K562 (cell line): ENCODE measurements around the gene RASGEF1C. TPM values are rescaled to one million over a fixed set of nuclear protein-coding genes. Genes with fewer than 3 reads are reported as not detected.
A peak's percentile ranks its signal among the peaks of the same experiment; 100 is the strongest.

Experiments
- ATAC-seq: fragments of 200-7000 bp; cut with Tn5 transposase; 3 replicates; pipeline ENCODE4 v1.9.1; 2020; ENCODE audit warnings: moderate library complexity
- BruUV-seq: library from RNA; stranded (reverse); fragments of 400-500 nt; replicated peaks from 2 replicates; lab custom pipeline; 2021; lab: Mats Ljungman, UMichigan
- CTCF ChIA-PET: fragments of 300-600 bp; formaldehyde crosslinking; extraction: SDS; loops from one replicate; lab custom pipeline; 2021; ENCODE audit warnings: low intra/inter-chr PET ratio; lab: Yijun Ruan, JAX
- POLR2A ChIA-PET: fragments of 300-600, 350-650 bp; sonication (Branson Sonifier 250); formaldehyde crosslinking; extraction: SDS; loops from one replicate; lab custom pipeline; 2021; ENCODE audit warnings: antibody characterized with exemption, inconsistent platforms; lab: Yijun Ruan, JAX
- DNase-seq, 4 experiments: peaks; one replicate each; pipeline versions ENCODE4 v3.0.0 to v3.0.0-alpha.2; 2011 to 2018; ENCODE audit warnings: low spot score in 3 of 4, mixed read lengths in 3 of 4; ENCODE audit errors: extremely low read depth in 1 of 4
- FAIRE-seq: peaks from 2 replicates; lab custom pipeline; 2011; peaks lifted over from hg19 to GRCh38; lab: Jason Lieb, UNC
- H2AFZ ChIP-seq: 2 replicates; pipeline ENCODE4 v1.6.0; 2011; ENCODE audit warnings: low read depth, low read length, control low read depth, inconsistent platforms
- H3K27ac ChIP-seq: fragments of 200-600 bp; 3 replicates; pipeline ENCODE4 v1.8.0; 2011; ENCODE audit warnings: low read depth, mild to moderate bottlenecking, control low read depth, inconsistent platforms, low read length, moderate library complexity, mixed read lengths; ENCODE audit errors: extremely low read depth
- H3K27me3 ChIP-seq, 2 experiments: fragments of 300-600 bp in 1 of 2; 2 replicates in 1 of 2; 3 replicates in 1 of 2; pipeline versions ENCODE4 v1.6.0 to v1.8.0; 2011; ENCODE audit warnings: inconsistent platforms in 2 of 2, low read length in 2 of 2, mild to moderate bottlenecking in 1 of 2, mixed read lengths in 1 of 2, moderate library complexity in 1 of 2; ENCODE audit not compliant: control insufficient read depth in 2 of 2, insufficient read depth in 2 of 2
- H3K36me3 ChIP-seq: fragments of 300-600 bp; 3 replicates; pipeline ENCODE4 v1.8.0; 2011; ENCODE audit warnings: mild to moderate bottlenecking, low read length, inconsistent platforms; ENCODE audit not compliant: control insufficient read depth, insufficient read depth
- H3K4me1 ChIP-seq, 2 experiments: fragments of 200-600 bp in 1 of 2; replicated peaks in 1 of 2; 2 replicates in 1 of 2; 3 replicates in 1 of 2; pipeline versions ENCODE4 v1.5.1 to v1.8.0; 2011; ENCODE audit warnings: inconsistent platforms in 2 of 2, low read length in 2 of 2, mild to moderate bottlenecking in 1 of 2, mixed read lengths in 1 of 2, moderate library complexity in 1 of 2; ENCODE audit not compliant: control insufficient read depth in 2 of 2, insufficient read depth in 2 of 2
- H3K4me2 ChIP-seq: 2 replicates; pipeline ENCODE4 v1.6.1; 2011; ENCODE audit warnings: low read length, control low read depth, inconsistent platforms, mixed read lengths; ENCODE audit not compliant: insufficient read depth
- H3K4me3 ChIP-seq: fragments of 200-600 bp; sonication (generic), shearing (Covaris generic); 2 replicates; pipeline ENCODE4 v1.5.1; 2016; ENCODE audit warnings: control low read depth, inconsistent platforms
- H3K79me2 ChIP-seq: fragments of 200-600 bp; 3 replicates; pipeline ENCODE4 v1.8.0; 2011; ENCODE audit warnings: low read length, inconsistent platforms; ENCODE audit not compliant: control insufficient read depth, insufficient read depth
- H3K9ac ChIP-seq, 2 experiments: 2 replicates each; pipeline versions ENCODE4 v1.6.0 to v1.6.1; 2011; ENCODE audit warnings: low read depth in 2 of 2, low read length in 2 of 2, control low read depth in 1 of 2, inconsistent platforms in 1 of 2, mild to moderate bottlenecking in 1 of 2, mixed read lengths in 1 of 2; ENCODE audit not compliant: insufficient read depth in 1 of 2
- H3K9me1 ChIP-seq: one replicate; pipeline ENCODE4 v1.6.0; 2011; ENCODE audit warnings: inconsistent platforms, mild to moderate bottlenecking, low read length, moderate library complexity; ENCODE audit not compliant: control insufficient read depth, insufficient read depth
- H3K9me3 ChIP-seq: replicated peaks from 2 replicates; pipeline ENCODE4 v1.5.1; 2011; ENCODE audit warnings: low read depth, low read length, inconsistent platforms; ENCODE audit not compliant: control insufficient read depth, insufficient read depth
- H4K20me1 ChIP-seq: replicated peaks from 2 replicates; pipeline ENCODE4 v1.6.1; 2011; ENCODE audit warnings: low read length, inconsistent platforms, mixed read lengths; ENCODE audit not compliant: control insufficient read depth, insufficient read depth
- CHCHD3 ChIP-seq: fragments of 250-450 bp; sonication (Bioruptor Pico); IDR thresholded peaks from 2 replicates; pipeline ENCODE4 v2.1.2; 2022; ENCODE audit warnings: mild to moderate bottlenecking
- GABPB1 ChIP-seq: sonication (generic); formaldehyde crosslinking; IDR thresholded peaks from 2 replicates; pipeline ENCODE4 v1.8.0; 2022; ENCODE audit warnings: mild to moderate bottlenecking, missing genetic modification reagents
- SNIP1 ChIP-seq: fragments of 450-650 bp; IDR thresholded peaks from 2 replicates; pipeline ENCODE4 v1.7.1; 2017; ENCODE audit warnings: low read depth, mild to moderate bottlenecking
- XRCC3 ChIP-seq: fragments of 450-650 bp; IDR thresholded peaks from 2 replicates; pipeline ENCODE4 v1.6.1; 2017; ENCODE audit warnings: mild to moderate bottlenecking, moderate library complexity
- ZNF232 ChIP-seq: sonication (generic); formaldehyde crosslinking; IDR thresholded peaks from 2 replicates; pipeline ENCODE4 v1.8.0; 2022; ENCODE audit warnings: mild to moderate bottlenecking, missing genetic modification reagents
- ZNF3 ChIP-seq: fragments of 250-450 bp; sonication (Bioruptor Pico); IDR thresholded peaks from 2 replicates; pipeline ENCODE4 v1.5.0; 2021; ENCODE audit warnings: mild to moderate bottlenecking, moderate library complexity
- WGBS: fragments of 100-300 bp; shearing (Covaris generic); methylation state at CpG from one replicate; pipeline ENCODE4 v1.1.6; 2016; ENCODE audit warnings: low coverage, mixed read lengths; ENCODE audit not compliant: insufficient coverage; ENCODE audit errors: missing lambda C conversion rate; 5-methylcytosine and 5-hydroxymethylcytosine counted together
- in situ Hi-C: fragments of 300-500 bp; cut with MboI; formaldehyde crosslinking; loops from 4 replicates; pipeline ENCODE4 v1.15.0; 2018; ENCODE audit warnings: inconsistent platforms, mixed read lengths
- intact Hi-C: fragments of 100-400 bp; cut with micrococcal nuclease; formaldehyde crosslinking; loops from 2 replicates; pipeline ENCODE4 v1.14.2; 2022
- polyA plus RNA-seq, 8 experiments: library from polyadenylated mRNA; depleted of rRNA in 4 of 8; stranded (reverse) in 5 of 8; unstranded in 3 of 8; fragments of >200 nt; fragmentation: Nextera tagmentation in 2 of 8; fragmentation: Illumina TruSeq in 1 of 8; extraction: Ambion mirVana in 2 of 8; extraction: Trizol in 1 of 8; gene quantifications; 2 replicates each; pipeline versions ENCODE4 v1.2.1 to v1.2.3, GENCODE V29; 2011 to 2014; ENCODE audit warnings: inconsistent platforms in 1 of 8, missing spikeins in 1 of 8
- total RNA-seq, 7 experiments: library from RNA; depleted of rRNA in 6 of 7; stranded (reverse); fragments of >200 nt in 6 of 7; fragmentation: Illumina TruSeq in 2 of 7; extraction: Trizol in 2 of 7; gene quantifications; 2 replicates each; pipeline versions ENCODE4 v1.2.1 to v1.2.3, GENCODE V29; 2011 to 2021; ENCODE audit warnings: low replicate concordance in 1 of 7
- TF ChIP-seq, protein P1 (sequence below): fragments of 250-450 bp; sonication (Bioruptor Pico); IDR thresholded peaks from 2 replicates; pipeline ENCODE4 v1.4.0; 2020
- TF ChIP-seq, protein P2 (sequence below), 2 experiments: IDR thresholded peaks; 2 replicates each; pipeline ENCODE4 v1.6.1; 2012; ENCODE audit warnings: improper control_type of control experiment in 2 of 2, low read depth in 2 of 2, low read length in 2 of 2, borderline replicate concordance in 1 of 2
- TF ChIP-seq, protein P3 (sequence below): sonication (generic); IDR thresholded peaks from 2 replicates; pipeline ENCODE4 v1.6.1; 2016
- TF ChIP-seq, protein P4 (sequence below): fragments of 250-450 bp; sonication (Bioruptor Pico); IDR thresholded peaks from 2 replicates; pipeline ENCODE4 v1.8.0; 2021; ENCODE audit warnings: borderline replicate concordance, mild to moderate bottlenecking, moderate library complexity; ENCODE audit not compliant: poor library complexity, severe bottlenecking

RASGEF1C gene
- total and polyA plus RNA-seq, 9 of the 15 experiments (the other 6 are each of a cell fraction or from before 2014, with no cell fraction given): 0.04 to 1.1 (median 0.21) TPM; not detected in 4

DNA sequence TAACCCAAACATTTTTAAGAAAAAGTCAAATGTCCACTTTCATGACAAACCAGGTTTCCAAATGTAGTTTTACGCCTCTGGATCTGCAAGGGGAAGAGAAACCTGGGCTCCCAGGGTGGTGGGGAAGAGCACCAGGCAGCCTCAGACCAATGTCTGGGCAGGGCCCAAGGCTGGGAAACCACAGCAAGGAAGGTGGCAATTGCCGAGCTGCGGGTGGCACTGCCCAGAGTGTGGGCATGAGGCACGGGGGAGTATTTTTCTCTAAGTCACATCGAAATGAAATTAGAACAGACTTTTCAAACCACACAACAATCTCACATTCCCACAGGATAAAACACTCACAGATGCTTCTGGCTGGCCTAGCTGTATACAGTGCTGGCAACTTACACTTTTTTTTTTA is 32.6 kb upstream of the RASGEF1C start:
- Histone ChIP-seq H3K4me2 (no peak overlapping the region), H3K4me1 (no peaks in the 10 kb centered on the region), H3K79me2 (no peaks in the 10 kb centered on the region), H3K27me3 (no peaks in the 10 kb centered on the region), H3K4me3 (no peak overlapping the region), H2AFZ (no peak overlapping the region), H3K9ac (no peak overlapping the region), H3K27ac (no peak overlapping the region), H3K36me3 (peaks cover 56% of the 10 kb centered on the region), H4K20me1 (no peaks in the 10 kb centered on the region), H3K9me1 (no peaks in the 10 kb centered on the region), H3K9me3 (no peaks in the 10 kb centered on the region)
- no TSS peak for BruUV-seq
- FAIRE-seq: no peak
- CTCF ChIA-PET: no interaction called here
- intact Hi-C loops: no loop called here
- TF ChIP-seq, protein P1, sequence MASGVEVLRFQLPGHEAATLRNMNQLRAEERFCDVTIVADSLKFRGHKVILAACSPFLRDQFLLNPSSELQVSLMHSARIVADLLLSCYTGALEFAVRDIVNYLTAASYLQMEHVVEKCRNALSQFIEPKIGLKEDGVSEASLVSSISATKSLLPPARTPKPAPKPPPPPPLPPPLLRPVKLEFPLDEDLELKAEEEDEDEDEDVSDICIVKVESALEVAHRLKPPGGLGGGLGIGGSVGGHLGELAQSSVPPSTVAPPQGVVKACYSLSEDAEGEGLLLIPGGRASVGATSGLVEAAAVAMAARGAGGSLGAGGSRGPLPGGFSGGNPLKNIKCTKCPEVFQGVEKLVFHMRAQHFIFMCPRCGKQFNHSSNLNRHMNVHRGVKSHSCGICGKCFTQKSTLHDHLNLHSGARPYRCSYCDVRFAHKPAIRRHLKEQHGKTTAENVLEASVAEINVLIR (CRISPR knock-in tag): no peak
- in situ Hi-C loops: no loop called here
- no peak for ATAC-seq
- 95% methylated on average over 5 of the region's 5 CpGs for WGBS
- no peak for DNase-seq
- POLR2A ChIA-PET: no interaction called here

DNA sequence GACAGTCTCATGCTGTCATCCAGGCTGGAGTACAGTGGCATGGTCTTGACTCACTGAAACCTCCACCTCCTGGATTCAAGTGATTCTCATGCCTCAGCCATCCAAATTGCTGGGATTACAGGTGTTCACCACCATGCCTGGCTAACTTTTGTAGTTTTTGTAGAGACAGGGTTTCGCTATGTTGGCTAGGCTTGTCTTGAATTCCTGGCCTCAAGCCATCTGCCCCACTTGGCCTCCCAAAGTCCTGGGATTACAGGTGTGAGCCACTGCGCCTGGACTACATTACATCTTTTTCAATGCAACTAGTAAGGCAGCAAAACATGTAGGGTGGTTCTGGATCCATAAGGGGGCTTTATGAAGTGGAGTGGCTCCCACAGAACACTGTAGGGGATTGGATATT is 29.6 kb upstream of the RASGEF1C start:
- Histone ChIP-seq H3K9me3 (no peaks in the 10 kb centered on the region), H4K20me1 (no peaks in the 10 kb centered on the region), H3K27me3 (no peaks in the 10 kb centered on the region), H3K4me2 (no peak overlapping the region), H3K79me2 (no peaks in the 10 kb centered on the region)
- intact Hi-C loops: no loop called here
- no peak for ATAC-seq
- peak; percentile 23 for FAIRE-seq
- DNase-seq: no peak
- no TSS peak for BruUV-seq
- WGBS: 95% methylated on average over 2 of the region's 2 CpGs
- TF ChIP-seq, protein P2, sequence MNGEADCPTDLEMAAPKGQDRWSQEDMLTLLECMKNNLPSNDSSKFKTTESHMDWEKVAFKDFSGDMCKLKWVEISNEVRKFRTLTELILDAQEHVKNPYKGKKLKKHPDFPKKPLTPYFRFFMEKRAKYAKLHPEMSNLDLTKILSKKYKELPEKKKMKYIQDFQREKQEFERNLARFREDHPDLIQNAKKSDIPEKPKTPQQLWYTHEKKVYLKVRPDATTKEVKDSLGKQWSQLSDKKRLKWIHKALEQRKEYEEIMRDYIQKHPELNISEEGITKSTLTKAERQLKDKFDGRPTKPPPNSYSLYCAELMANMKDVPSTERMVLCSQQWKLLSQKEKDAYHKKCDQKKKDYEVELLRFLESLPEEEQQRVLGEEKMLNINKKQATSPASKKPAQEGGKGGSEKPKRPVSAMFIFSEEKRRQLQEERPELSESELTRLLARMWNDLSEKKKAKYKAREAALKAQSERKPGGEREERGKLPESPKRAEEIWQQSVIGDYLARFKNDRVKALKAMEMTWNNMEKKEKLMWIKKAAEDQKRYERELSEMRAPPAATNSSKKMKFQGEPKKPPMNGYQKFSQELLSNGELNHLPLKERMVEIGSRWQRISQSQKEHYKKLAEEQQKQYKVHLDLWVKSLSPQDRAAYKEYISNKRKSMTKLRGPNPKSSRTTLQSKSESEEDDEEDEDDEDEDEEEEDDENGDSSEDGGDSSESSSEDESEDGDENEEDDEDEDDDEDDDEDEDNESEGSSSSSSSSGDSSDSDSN (IDR thresholded peaks at IDR 0.05; ENCODE audit: borderline replicate concordance in 1 of 2, low read depth in 2 of 2, low read length in 2 of 2): no peak
- TF ChIP-seq ZNF232 (CRISPR knock-in tag) (no peak), ZNF3 (no peak), CHCHD3 (no peak), GABPB1 (CRISPR knock-in tag) (no peak), SNIP1 (no peak), XRCC3 (no peak)
- TF ChIP-seq, protein P3, sequence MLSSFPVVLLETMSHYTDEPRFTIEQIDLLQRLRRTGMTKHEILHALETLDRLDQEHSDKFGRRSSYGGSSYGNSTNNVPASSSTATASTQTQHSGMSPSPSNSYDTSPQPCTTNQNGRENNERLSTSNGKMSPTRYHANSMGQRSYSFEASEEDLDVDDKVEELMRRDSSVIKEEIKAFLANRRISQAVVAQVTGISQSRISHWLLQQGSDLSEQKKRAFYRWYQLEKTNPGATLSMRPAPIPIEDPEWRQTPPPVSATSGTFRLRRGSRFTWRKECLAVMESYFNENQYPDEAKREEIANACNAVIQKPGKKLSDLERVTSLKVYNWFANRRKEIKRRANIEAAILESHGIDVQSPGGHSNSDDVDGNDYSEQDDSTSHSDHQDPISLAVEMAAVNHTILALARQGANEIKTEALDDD: no peak
- TF ChIP-seq, protein P4, sequence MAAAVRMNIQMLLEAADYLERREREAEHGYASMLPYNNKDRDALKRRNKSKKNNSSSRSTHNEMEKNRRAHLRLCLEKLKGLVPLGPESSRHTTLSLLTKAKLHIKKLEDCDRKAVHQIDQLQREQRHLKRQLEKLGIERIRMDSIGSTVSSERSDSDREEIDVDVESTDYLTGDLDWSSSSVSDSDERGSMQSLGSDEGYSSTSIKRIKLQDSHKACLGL (CRISPR knock-in tag): no peak
- TF ChIP-seq, all 486 proteins: peak for 0
- ChIA-PET CTCF (no interaction called here), POLR2A (no interaction called here)
- Histone ChIP-seq H3K4me3 (no peak overlapping the region), H2AFZ (no peak overlapping the region), H3K27ac (no peak overlapping the region), H3K9ac (no peak overlapping the region), H3K9me1 (no peaks in the 10 kb centered on the region), H3K36me3 (peaks cover 68% of the 10 kb centered on the region; the same call in 2 of the 3 replicates), H3K4me1 (no peaks in the 10 kb centered on the region)
- in situ Hi-C loops: no loop called here
